Esophagus muscularis mucosa (tissue), 4 donors: ENCODE data around the gene SRGAP3. TPM values are rescaled to one million over a fixed set of nuclear protein-coding genes. Genes with fewer than 3 reads are reported as not detected.

ENCODE experiments used
- DNase-seq: peaks from one replicate; pipeline ENCODE4 v3.0.0-alpha.2; 2017; ENCODE audit errors: extremely low spot score
- H3K27ac ChIP-seq, 4 donors: fragments of 200-600 bp; sonication (generic); replicated peaks in 1 of 4; 1 replicate in 3 of 4; 2 replicates in 1 of 4; pipeline ENCODE4 v1.5.1; 2016 to 2019; ENCODE audit warnings: mild to moderate bottlenecking in 1 of 4
- H3K27me3 ChIP-seq, 4 donors: fragments of 200-600 bp; sonication (generic); one replicate each; pipeline versions ENCODE4 v1.5.1 to v1.6.0; 2016 to 2019
- H3K36me3 ChIP-seq, 4 donors: fragments of 200-600 bp; sonication (generic); one replicate each; pipeline ENCODE4 v1.5.1; 2016 to 2019
- H3K4me1 ChIP-seq, 4 donors: fragments of 200-600 bp; sonication (generic); one replicate each; pipeline ENCODE4 v1.5.1; 2016 to 2019
- H3K4me3 ChIP-seq, 4 donors: fragments of 200-600 bp; sonication (generic); 1 replicate in 2 of 4; 2 replicates in 2 of 4; pipeline ENCODE4 v1.5.1; 2016 to 2019; ENCODE audit warnings: mild to moderate bottlenecking in 4 of 4, moderate library complexity in 1 of 4
- H3K9me3 ChIP-seq, 4 donors: fragments of 200-600 bp; sonication (generic); 1 replicate in 3 of 4; 2 replicates in 1 of 4; pipeline ENCODE4 v1.5.1; 2016 to 2019
- CTCF ChIP-seq, 3 experiments: fragments of 200-600 bp in 2 of 3; fragments of 450-650 bp in 1 of 3; sonication (generic) in 2 of 3; IDR thresholded peaks; one replicate each; pipeline ENCODE4 v1.5.1; 2017 to 2019; ENCODE audit warnings: antibody characterized with exemption in 3 of 3, mild to moderate bottlenecking in 2 of 3, moderate library complexity in 1 of 3
- EP300 ChIP-seq: sonication (generic); formaldehyde crosslinking; IDR thresholded peaks from one replicate; pipeline ENCODE4 v1.6.1; 2017; ENCODE audit warnings: antibody characterized with exemption
- POLR2A ChIP-seq: fragments of 450-650 bp; IDR thresholded peaks from one replicate; pipeline ENCODE4 v1.6.1; 2017; ENCODE audit warnings: antibody characterized with exemption, moderate library complexity, mild to moderate bottlenecking, low read depth
- POLR2AphosphoS5 ChIP-seq, 2 donors: sonication (generic); formaldehyde crosslinking; IDR thresholded peaks; one replicate each; pipeline ENCODE4 v1.6.1; 2017; ENCODE audit warnings: antibody characterized with exemption in 2 of 2
- WGBS: methylation state at CpG from one replicate; pipeline ENCODE4 v1.1.5; 2018; 5-methylcytosine and 5-hydroxymethylcytosine counted together
- intact Hi-C: fragments of 100-400 bp; cut with DNase I; formaldehyde crosslinking; loops from one replicate; pipeline ENCODE4 v1.15.1; 2023
- total RNA-seq, 4 donors: library from RNA; depleted of rRNA; stranded (reverse); fragments of >200 nt; gene quantifications; one replicate each; pipeline versions ENCODE4 v1.1.0 to v1.2.1, GENCODE V29; 2016

SRGAP3 gene
- total RNA-seq, 4 donors from 2014 or later, result 2.4 to 8.6 (median 3.1) TPM

DNA sequence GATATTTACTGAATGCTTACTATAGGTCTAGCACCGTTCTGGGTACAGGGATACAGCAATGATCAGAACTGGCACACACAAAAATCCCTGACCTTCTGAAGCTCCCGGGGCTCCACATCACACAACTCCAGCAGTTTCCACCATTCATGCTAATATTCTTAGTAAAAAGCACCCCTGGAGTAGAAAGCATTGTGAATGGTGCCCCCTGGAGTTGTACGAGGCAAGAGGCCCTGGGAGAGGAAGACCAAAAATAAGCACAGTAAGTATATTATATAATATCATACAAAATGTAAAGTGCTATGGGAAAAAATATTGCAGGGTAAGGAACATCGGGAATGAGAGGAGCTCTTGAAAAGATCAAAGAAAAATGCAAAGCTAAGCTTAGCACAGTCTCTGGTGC lies 790 bp upstream of the SRGAP3 start:
- 51% methylated on average over 4 of the region's 4 CpGs for WGBS
- Histone ChIP-seq H3K36me3 (no peaks in the 10 kb centered on the region), H3K27ac (peak overlapping the region in 3 of 4 donors; percentile 27 to 59 (median 32)), H3K9me3 (no peaks in the 10 kb centered on the region), H3K4me1 (peaks cover 18 to 28% (median 25%) of the 10 kb centered on the region in 4 donors), H3K27me3 (no peaks in the 10 kb centered on the region), H3K4me3 (no peak overlapping the region)
- intact Hi-C loops, result no loop called here
- no peak for TF ChIP-seq POLR2AphosphoS5 (IDR thresholded peaks at IDR 0.05)
- TF ChIP-seq CTCF (IDR thresholded peaks at IDR 0.05), result no peak
- no peak for TF ChIP-seq EP300
- no peak for TF ChIP-seq POLR2A
- no peak for DNase-seq

DNA sequence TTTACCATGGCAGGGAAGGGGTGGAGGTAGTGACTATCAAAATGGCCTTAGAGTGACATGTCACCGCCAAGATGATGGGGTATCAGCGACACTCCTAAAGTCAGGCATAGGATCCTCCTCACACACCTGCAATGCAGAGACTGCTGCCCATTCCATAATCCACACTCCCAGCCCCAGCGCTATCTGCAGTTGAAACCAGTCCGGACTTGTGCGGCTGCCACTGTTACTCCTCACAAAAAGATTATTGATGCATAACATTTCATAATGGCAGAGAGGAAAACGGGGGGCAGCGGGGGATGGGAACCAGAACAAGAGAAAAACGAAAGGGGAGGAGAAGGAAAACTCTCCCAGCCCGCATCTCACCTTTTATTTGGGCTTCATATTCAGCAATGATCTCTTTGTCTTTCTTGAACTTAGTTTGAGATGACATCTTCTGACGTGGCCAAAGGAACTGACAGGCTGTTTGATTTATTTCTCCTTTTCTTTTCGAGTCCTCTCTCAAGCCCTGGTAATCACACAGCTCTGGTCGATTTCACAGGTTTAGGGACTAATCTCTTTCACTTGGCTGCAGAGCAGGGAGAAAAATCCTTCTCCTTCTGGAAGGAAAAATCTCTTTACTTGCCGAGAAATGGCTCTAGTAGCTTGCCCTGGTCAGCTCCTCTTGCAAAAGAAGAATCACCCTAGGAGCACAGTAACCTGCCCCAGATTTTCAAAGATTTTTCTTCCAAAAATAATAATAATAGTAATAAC lies 749 bp downstream of the SRGAP3 start:
- H3K9me3 ChIP-seq, result no peaks in the 10 kb centered on the region
- TF ChIP-seq POLR2A (no peak), POLR2AphosphoS5 (IDR thresholded peaks at IDR 0.05) (no peak), CTCF (IDR thresholded peaks at IDR 0.05) (no peak), EP300 (no peak)
- peaks cover 18 to 28% (median 25%) of the 10 kb centered on the region in 4 donors for H3K4me1 ChIP-seq
- no peak for DNase-seq
- H3K27ac ChIP-seq, result peak overlapping the region in 3 of 4 donors; percentile 13 to 59 (median 27)
- H3K27me3 ChIP-seq, result no peaks in the 10 kb centered on the region
- 22% methylated on average over 13 of the region's 13 CpGs for WGBS
- no peaks in the 10 kb centered on the region for H3K36me3 ChIP-seq
- intact Hi-C loops, result no loop called here
- peak overlapping the region; percentile 50 to 66 (median 56) for H3K4me3 ChIP-seq

- Histone ChIP-seq H3K27me3 (no peaks in the 10 kb centered on the region), H3K4me3 (peak overlapping the region; percentile 50 to 66 (median 56)), H3K4me1 (peaks cover 18 to 28% (median 25%) of the 10 kb centered on the region in 4 donors), H3K27ac (no peak overlapping the region), H3K9me3 (no peaks in the 10 kb centered on the region), H3K36me3 (no peaks in the 10 kb centered on the region)
- no peak for TF ChIP-seq POLR2AphosphoS5 (IDR thresholded peaks at IDR 0.05)
- no peak for TF ChIP-seq CTCF (IDR thresholded peaks at IDR 0.05)
- no peak for TF ChIP-seq EP300
- no peak for TF ChIP-seq POLR2A
- intact Hi-C loops, result no loop called here
- no peak for DNase-seq
- 64% methylated on average over 17 of the region's 19 CpGs for WGBS
These were observed 1.4 kb downstream of the SRGAP3 start for GRCh38 chr3:9247941-9248521.

DNA sequence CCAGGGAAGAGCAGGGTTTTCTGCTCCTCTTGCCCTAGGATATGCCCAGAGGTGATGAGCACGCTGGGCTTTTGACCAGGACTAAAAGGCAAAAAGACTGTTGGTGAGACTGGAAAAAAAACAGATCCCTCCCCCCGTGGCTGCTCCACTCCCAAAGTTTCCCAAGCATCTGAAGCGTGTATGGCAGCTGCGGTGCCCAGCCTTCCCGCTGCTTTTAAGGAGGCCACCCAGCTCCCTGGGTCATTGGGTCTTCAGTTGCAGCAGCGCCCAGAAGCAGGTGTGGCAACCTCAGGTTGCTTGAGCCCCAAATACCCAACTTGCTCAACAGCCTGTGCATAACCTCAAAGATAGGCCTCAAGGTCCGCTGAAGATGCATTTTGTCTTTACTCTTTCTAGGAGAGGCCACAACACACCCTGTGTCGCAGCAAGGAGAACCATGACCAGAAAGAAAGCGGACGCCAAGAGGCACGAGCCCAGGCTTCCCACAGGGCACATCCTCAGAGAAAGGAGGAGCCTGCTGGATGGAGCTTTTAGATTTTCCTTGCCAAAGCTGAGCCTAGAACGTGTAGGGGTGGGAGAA lies 2.0 kb downstream of the SRGAP3 start:
- TF ChIP-seq POLR2A, result no peak
- Histone ChIP-seq H3K36me3 (no peaks in the 10 kb centered on the region), H3K4me3 (peak overlapping the region; percentile 50 to 66 (median 56)), H3K9me3 (no peaks in the 10 kb centered on the region), H3K27me3 (no peaks in the 10 kb centered on the region), H3K4me1 (peaks cover 18 to 28% (median 25%) of the 10 kb centered on the region in 4 donors), H3K27ac (no peak overlapping the region)
- DNase-seq, result no peak
- whole genome bisulfite sequencing, result 66% methylated on average over 9 of the region's 12 CpGs
- intact Hi-C loops, result no loop called here

DNA sequence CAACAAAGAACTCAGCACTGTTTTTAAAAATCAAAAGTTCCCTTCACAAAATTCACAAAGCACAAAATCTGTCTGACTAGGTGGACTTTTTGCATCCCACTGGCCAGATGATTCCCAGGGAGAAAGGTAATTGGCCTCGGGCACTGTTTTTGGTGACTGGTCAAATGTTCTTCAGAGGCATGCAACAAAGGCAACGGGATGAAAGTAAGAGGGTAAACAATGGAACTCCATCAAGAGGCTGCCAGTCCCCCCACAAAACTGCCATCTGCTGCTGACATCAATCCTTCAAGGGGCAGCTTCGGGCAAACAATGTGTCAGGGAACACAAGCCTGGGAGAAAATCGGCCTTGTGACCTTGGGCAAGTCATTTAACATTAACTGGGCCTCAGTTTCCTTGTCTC lies 3.3 kb downstream of the SRGAP3 start:
- Histone ChIP-seq H3K9me3 (no peaks in the 10 kb centered on the region), H3K4me3 (no peak overlapping the region), H3K27me3 (no peaks in the 10 kb centered on the region), H3K36me3 (no peaks in the 10 kb centered on the region), H3K27ac (no peak overlapping the region), H3K4me1 (peaks cover 18 to 28% (median 25%) of the 10 kb centered on the region in 4 donors)
- TF ChIP-seq EP300, result no peak
- TF ChIP-seq POLR2A, result no peak
- no peak for TF ChIP-seq CTCF (IDR thresholded peaks at IDR 0.05)
- no peak for TF ChIP-seq POLR2AphosphoS5 (IDR thresholded peaks at IDR 0.05)
- 89% methylated on average over 4 of the region's 4 CpGs for WGBS
- intact Hi-C loops, result no loop called here
- no peak for DNase-seq
